Mesenchymal stem cell (in vitro differentiated cells and primary cell): ENCODE data around the gene GTPBP4.
A peak's percentile ranks its signal among the peaks of the same experiment; 100 is the strongest.

Experiments
- DNase-seq: peaks from one replicate; pipeline ENCODE4 v3.0.0-alpha.2; 2013
- H2AFZ ChIP-seq: one replicate; pipeline ENCODE4 v1.6.1; 2013; ENCODE audit warnings: low read depth, mild to moderate bottlenecking, control low read depth, inconsistent platforms, low read length, moderate library complexity
- H2AK5ac ChIP-seq: 2 replicates; pipeline ENCODE4 v1.6.1; 2013; ENCODE audit warnings: low read length, moderate library complexity, mild to moderate bottlenecking, inconsistent platforms; ENCODE audit not compliant: severe bottlenecking
- H2BK120ac ChIP-seq: one replicate; pipeline ENCODE4 v1.6.1; 2013; ENCODE audit warnings: low read depth, mild to moderate bottlenecking, inconsistent platforms, low read length, moderate library complexity
- H2BK12ac ChIP-seq, 2 experiments: one replicate each; pipeline ENCODE4 v1.6.1; 2013; ENCODE audit warnings: inconsistent platforms in 2 of 2, low read length in 2 of 2, mild to moderate bottlenecking in 2 of 2, moderate library complexity in 2 of 2, control low read depth in 1 of 2
- H2BK15ac ChIP-seq: one replicate; pipeline ENCODE4 v1.6.1; 2013; ENCODE audit warnings: mild to moderate bottlenecking, low read depth, inconsistent platforms; ENCODE audit not compliant: poor library complexity, severe bottlenecking
- H2BK5ac ChIP-seq: 2 replicates; pipeline ENCODE4 v1.6.1; 2013; ENCODE audit warnings: low read depth, mild to moderate bottlenecking, low read length, control low read depth, inconsistent platforms; ENCODE audit not compliant: poor library complexity, severe bottlenecking
- H3K14ac ChIP-seq, 2 experiments: one replicate each; pipeline ENCODE4 v1.6.1; 2013; ENCODE audit warnings: inconsistent platforms in 2 of 2, low read length in 2 of 2, control low read depth in 1 of 2, mild to moderate bottlenecking in 1 of 2, moderate library complexity in 1 of 2
- H3K18ac ChIP-seq, 2 experiments: one replicate each; pipeline ENCODE4 v1.6.1; 2013; ENCODE audit warnings: inconsistent platforms in 2 of 2, low read length in 2 of 2, control low read depth in 1 of 2, low read depth in 1 of 2, mild to moderate bottlenecking in 1 of 2
- H3K23ac ChIP-seq, 2 experiments: one replicate each; pipeline ENCODE4 v1.6.1; 2013; ENCODE audit warnings: inconsistent platforms in 2 of 2, low read length in 2 of 2, mild to moderate bottlenecking in 2 of 2, moderate library complexity in 2 of 2, control low read depth in 1 of 2
- H3K27ac ChIP-seq: 2 replicates; pipeline ENCODE4 v1.5.1; 2013; ENCODE audit warnings: mild to moderate bottlenecking, moderate library complexity, low read length, control low read depth, inconsistent platforms; ENCODE audit not compliant: poor library complexity, severe bottlenecking
- H3K27me3 ChIP-seq, 2 experiments: 2 replicates each; pipeline versions ENCODE4 v1.6.1 to v1.7.0; 2013; ENCODE audit warnings: low read length in 2 of 2, mild to moderate bottlenecking in 2 of 2, moderate library complexity in 2 of 2, control low read depth in 1 of 2, inconsistent platforms in 1 of 2; ENCODE audit not compliant: control insufficient read depth in 1 of 2, insufficient read depth in 1 of 2
- H3K36me3 ChIP-seq, 2 experiments: 2 replicates each; pipeline versions ENCODE4 v1.6.1 to v1.7.0; 2013; ENCODE audit warnings: low read length in 2 of 2, control low read depth in 1 of 2, inconsistent platforms in 1 of 2, low read depth in 1 of 2, mild to moderate bottlenecking in 1 of 2; ENCODE audit not compliant: insufficient read depth in 2 of 2, control insufficient read depth in 1 of 2
- H3K4ac ChIP-seq, 2 experiments: one replicate each; pipeline ENCODE4 v1.6.1; 2013; ENCODE audit warnings: inconsistent platforms in 2 of 2, low read length in 2 of 2, mild to moderate bottlenecking in 2 of 2, moderate library complexity in 2 of 2, control low read depth in 1 of 2, low read depth in 1 of 2
- H3K4me1 ChIP-seq: 2 replicates; pipeline ENCODE4 v1.6.1; 2013; ENCODE audit warnings: low read depth, low read length, control low read depth; ENCODE audit not compliant: control insufficient read depth, insufficient read depth
- H3K4me2 ChIP-seq: 2 replicates; pipeline ENCODE4 v1.6.1; 2013; ENCODE audit warnings: low read length, mild to moderate bottlenecking, inconsistent platforms; ENCODE audit not compliant: poor library complexity, severe bottlenecking
- H3K4me3 ChIP-seq, 2 experiments: 2 replicates each; pipeline versions ENCODE4 v1.5.1 to v1.7.0; 2013; ENCODE audit warnings: low read length in 2 of 2, mild to moderate bottlenecking in 2 of 2, control low read depth in 1 of 2, low read depth in 1 of 2; ENCODE audit not compliant: insufficient read depth in 1 of 2
- H3K79me1 ChIP-seq: replicated peaks from 2 replicates; pipeline ENCODE4 v1.6.1; 2013; ENCODE audit warnings: mild to moderate bottlenecking, control low read depth, low read length, inconsistent platforms; ENCODE audit not compliant: poor library complexity, severe bottlenecking
- H3K9ac ChIP-seq: 2 replicates; pipeline ENCODE4 v1.7.0; 2013; ENCODE audit warnings: mild to moderate bottlenecking, low read length, moderate library complexity
- H3K9me3 ChIP-seq: 2 replicates; pipeline ENCODE4 v1.7.0; 2013; ENCODE audit warnings: mild to moderate bottlenecking, low read length; ENCODE audit not compliant: control insufficient read depth
- H4K8ac ChIP-seq: one replicate; pipeline ENCODE4 v1.6.1; 2013; ENCODE audit warnings: inconsistent platforms, mild to moderate bottlenecking, low read length, moderate library complexity
- H4K91ac ChIP-seq: one replicate; pipeline ENCODE4 v1.6.1; 2013; ENCODE audit warnings: mild to moderate bottlenecking, low read length, inconsistent platforms
- WGBS: methylation state at CpG from one replicate; pipeline ENCODE4 v1.1.7; 2013; ENCODE audit warnings: mixed read lengths; 5-methylcytosine and 5-hydroxymethylcytosine counted together

Gene GTPBP4

GRCh38 chr10:974038-974784, 14.0 kb upstream of the GTPBP4 start:
- WGBS, result 88% methylated on average over 20 of the region's 20 CpGs
- Histone ChIP-seq H4K91ac (no peak overlapping the region), H3K9ac (no peak overlapping the region), H3K4me2 (no peak overlapping the region), H3K27me3 (no peaks in the 10 kb centered on the region), H3K27ac (peak overlapping the region; percentile 5), H2BK5ac (no peak overlapping the region), H3K18ac (no peak overlapping the region), H2BK120ac (no peak overlapping the region), H3K23ac (no peak overlapping the region), H3K36me3 (peaks cover 0 to 13% of the 10 kb centered on the region in 2 experiments), H3K14ac (no peak overlapping the region), H3K4ac (no peak overlapping the region), H3K79me1 (peaks cover 9% of the 10 kb centered on the region), H3K4me1 (peaks cover 14% of the 10 kb centered on the region), H2BK15ac (no peak overlapping the region), H2BK12ac (no peak overlapping the region), H4K8ac (no peak overlapping the region), H3K4me3 (no peak overlapping the region), H2AFZ (no peak overlapping the region), H2AK5ac (no peak overlapping the region), H3K9me3 (peaks cover 19% of the 10 kb centered on the region)
- peak; percentile 13 for DNase-seq

- 94% methylated on average over 5 of the region's 5 CpGs for WGBS
- no peak overlapping the region for H3K4me3 ChIP-seq
Observed at GRCh38 chr10:974785-975074, 13.5 kb upstream of the GTPBP4 start.

GRCh38 chr10:976316-976715, 11.9 kb upstream of the GTPBP4 start:
- DNase-seq, result no peak
- Histone ChIP-seq H3K36me3 (peaks cover 0 to 20% of the 10 kb centered on the region in 2 experiments), H3K27me3 (no peaks in the 10 kb centered on the region), H2AK5ac (no peak overlapping the region), H2AFZ (peak overlapping the region; percentile 3), H3K79me1 (peaks cover 23% of the 10 kb centered on the region), H2BK120ac (no peak overlapping the region), H4K91ac (no peak overlapping the region), H2BK15ac (no peak overlapping the region), H4K8ac (no peak overlapping the region), H3K4ac (no peak overlapping the region), H3K18ac (no peak overlapping the region), H2BK12ac (no peak overlapping the region), H3K4me3 (peak overlapping the region in 1 of 2 experiments; percentile 7), H3K9me3 (peaks cover 37% of the 10 kb centered on the region), H3K23ac (no peak overlapping the region), H3K4me1 (peaks cover 8% of the 10 kb centered on the region), H3K27ac (no peak overlapping the region), H3K14ac (no peak overlapping the region), H3K9ac (no peak overlapping the region), H3K4me2 (no peak overlapping the region), H2BK5ac (no peak overlapping the region)
- 95% methylated on average over 22 of the region's 22 CpGs for WGBS

More at GRCh38 chr10:974785-975074, 13.5 kb upstream of the GTPBP4 start:
- Histone ChIP-seq H3K79me1 (peaks cover 11% of the 10 kb centered on the region), H3K9ac (no peak overlapping the region), H3K27me3 (no peaks in the 10 kb centered on the region), H3K14ac (no peak overlapping the region), H3K4ac (no peak overlapping the region), H3K18ac (no peak overlapping the region), H2BK5ac (no peak overlapping the region), H4K91ac (no peak overlapping the region), H2AK5ac (peak overlapping the region; percentile 27), H4K8ac (no peak overlapping the region), H2BK12ac (no peak overlapping the region), H2BK15ac (no peak overlapping the region), H3K36me3 (peaks cover 0 to 13% of the 10 kb centered on the region in 2 experiments), H3K27ac (no peak overlapping the region), H2AFZ (no peak overlapping the region), H3K4me1 (peaks cover 13% of the 10 kb centered on the region), H3K4me2 (no peak overlapping the region), H3K9me3 (peaks cover 23% of the 10 kb centered on the region), H2BK120ac (no peak overlapping the region), H3K23ac (no peak overlapping the region)
- DNase-seq, result no peak

DNA sequence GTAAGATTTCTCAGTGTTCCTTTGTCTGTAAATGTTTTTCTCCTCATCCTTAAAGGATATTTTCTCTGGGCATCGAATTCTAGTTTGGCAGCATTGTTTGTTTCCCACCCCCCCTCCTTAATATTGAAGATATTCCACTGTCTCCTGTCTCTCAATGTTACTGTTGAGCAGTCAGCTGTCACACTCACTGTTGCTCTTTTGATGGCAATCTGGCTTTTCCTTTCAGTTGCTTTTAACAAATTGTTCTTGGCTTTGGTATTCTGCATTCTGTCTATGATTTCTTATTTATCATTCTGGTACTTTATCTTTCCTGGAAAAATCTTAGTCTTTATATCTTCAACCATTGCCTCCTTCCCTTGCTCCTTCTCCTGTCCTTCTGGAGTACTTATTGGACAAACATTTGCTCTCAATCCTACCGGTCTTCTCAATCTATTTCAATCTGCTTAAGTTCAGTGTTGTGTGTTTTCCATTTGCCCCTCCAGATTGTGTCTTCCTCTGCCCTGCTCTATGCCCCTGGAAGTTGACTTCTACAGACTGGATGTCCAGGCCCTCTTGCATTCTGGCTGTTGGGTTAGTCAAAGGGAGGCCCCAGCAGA, 9.3 kb upstream of the GTPBP4 start:
- Histone ChIP-seq H3K4ac (no peak overlapping the region), H2BK5ac (no peak overlapping the region), H4K8ac (no peak overlapping the region), H2BK12ac (no peak overlapping the region), H3K4me3 (no peak overlapping the region), H4K91ac (no peak overlapping the region), H3K36me3 (peaks cover 0 to 20% of the 10 kb centered on the region in 2 experiments), H3K27ac (no peak overlapping the region), H3K4me1 (peaks cover 7% of the 10 kb centered on the region), H3K27me3 (no peaks in the 10 kb centered on the region), H3K79me1 (peaks cover 23% of the 10 kb centered on the region), H3K9ac (no peak overlapping the region), H2BK15ac (no peak overlapping the region), H3K18ac (no peak overlapping the region), H3K9me3 (peaks cover 37% of the 10 kb centered on the region), H2AK5ac (no peak overlapping the region), H2AFZ (no peak overlapping the region), H2BK120ac (no peak overlapping the region), H3K14ac (no peak overlapping the region), H3K4me2 (no peak overlapping the region), H3K23ac (no peak overlapping the region)
- WGBS, result 93% methylated on average over 2 of the region's 2 CpGs
- DNase-seq, result no peak
